VCaP (cell line): ENCODE results near the gene TLE3.

Source experiments
- H3K27ac ChIP-seq: fragments of 450-650 bp; 2 replicates; pipeline ENCODE4 v1.5.1; 2017
- TF ChIP-seq, protein P1 (sequence below): fragments of 450-650 bp; conservative IDR thresholded peaks from 2 replicates; pipeline ENCODE4 v1.5.1; 2017; ENCODE audit warnings: mild to moderate bottlenecking, moderate library complexity

TLE3 gene

GRCh38 chr15:70091726-70092463, 5.8 kb downstream of the TLE3 start:
- peak overlapping the region; percentile 98 for H3K27ac ChIP-seq
- TF ChIP-seq, protein P1, sequence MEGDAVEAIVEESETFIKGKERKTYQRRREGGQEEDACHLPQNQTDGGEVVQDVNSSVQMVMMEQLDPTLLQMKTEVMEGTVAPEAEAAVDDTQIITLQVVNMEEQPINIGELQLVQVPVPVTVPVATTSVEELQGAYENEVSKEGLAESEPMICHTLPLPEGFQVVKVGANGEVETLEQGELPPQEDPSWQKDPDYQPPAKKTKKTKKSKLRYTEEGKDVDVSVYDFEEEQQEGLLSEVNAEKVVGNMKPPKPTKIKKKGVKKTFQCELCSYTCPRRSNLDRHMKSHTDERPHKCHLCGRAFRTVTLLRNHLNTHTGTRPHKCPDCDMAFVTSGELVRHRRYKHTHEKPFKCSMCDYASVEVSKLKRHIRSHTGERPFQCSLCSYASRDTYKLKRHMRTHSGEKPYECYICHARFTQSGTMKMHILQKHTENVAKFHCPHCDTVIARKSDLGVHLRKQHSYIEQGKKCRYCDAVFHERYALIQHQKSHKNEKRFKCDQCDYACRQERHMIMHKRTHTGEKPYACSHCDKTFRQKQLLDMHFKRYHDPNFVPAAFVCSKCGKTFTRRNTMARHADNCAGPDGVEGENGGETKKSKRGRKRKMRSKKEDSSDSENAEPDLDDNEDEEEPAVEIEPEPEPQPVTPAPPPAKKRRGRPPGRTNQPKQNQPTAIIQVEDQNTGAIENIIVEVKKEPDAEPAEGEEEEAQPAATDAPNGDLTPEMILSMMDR: no peak

- TF ChIP-seq, protein P1: no peak
- H3K27ac ChIP-seq: peak overlapping the region; percentile 98
These were observed 7.1 kb downstream of the TLE3 start for GRCh38 chr15:70090436-70091296.

GRCh38 chr15:70089692-70089971, 8.1 kb downstream of the TLE3 start:
- TF ChIP-seq, protein P1: no peak
- peak overlapping the region; percentile 98 for H3K27ac ChIP-seq

GRCh38 chr15:70088887-70089691, 8.6 kb downstream of the TLE3 start:
- TF ChIP-seq, protein P1: no peak
- H3K27ac ChIP-seq: peak overlapping the region; percentile 98

DNA sequence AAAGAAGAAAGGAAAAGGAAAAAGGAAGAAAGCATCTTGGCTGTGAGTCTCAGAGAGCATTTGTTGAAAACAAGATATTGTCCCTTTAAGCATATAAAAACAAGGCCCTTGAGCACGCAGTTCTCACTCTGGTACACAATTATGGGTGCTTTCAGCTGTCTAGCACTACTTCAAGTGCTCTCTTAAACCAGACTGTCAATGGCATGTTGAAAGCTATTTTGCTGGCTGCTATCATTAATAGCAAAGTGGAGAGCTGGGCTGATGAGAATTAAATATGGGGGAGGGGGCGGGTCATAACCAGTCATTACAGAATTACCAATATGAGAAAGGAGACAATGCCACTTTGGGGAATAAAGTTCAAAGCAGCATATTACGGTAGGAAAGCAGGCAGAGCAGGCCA, 9.3 kb downstream of the TLE3 start:
- TF ChIP-seq, protein P1: no peak
- H3K27ac ChIP-seq: no peak overlapping the region

GRCh38 chr15:70087708-70088352, 9.9 kb downstream of the TLE3 start:
- TF ChIP-seq, protein P1: no peak
- H3K27ac ChIP-seq: no peak overlapping the region
